Right renal pelvis (tissue), 4 donors: ENCODE data around the gene APOBEC3G. TPM values are rescaled to one million over a fixed set of nuclear protein-coding genes. Genes with fewer than 3 reads are reported as not detected.

Source experiments
- DNase-seq, 4 donors: peaks; one replicate each; pipeline ENCODE4 v3.0.0-alpha.2; 2013; ENCODE audit warnings: low read depth in 4 of 4, low spot score in 3 of 4, missing footprints in 1 of 4
- polyA plus RNA-seq, 4 donors: library from polyadenylated mRNA; unstranded; fragments of 120-200 nt; gene quantifications; one replicate each; pipeline ENCODE4 v1.2.1, GENCODE V29; 2013; ENCODE audit not compliant: insufficient read length in 4 of 4

The APOBEC3G gene
- polyA plus RNA-seq, 4 donors: 6.6 to 9.8 (median 8.1) TPM

GRCh38 chr22:39090426-39091064 lies 13.5 kb downstream of the APOBEC3G start:
- no peak for DNase-seq

GRCh38 chr22:39091126-39092081 lies 14.3 kb downstream of the APOBEC3G start:
- DNase-seq: no peak

DNA sequence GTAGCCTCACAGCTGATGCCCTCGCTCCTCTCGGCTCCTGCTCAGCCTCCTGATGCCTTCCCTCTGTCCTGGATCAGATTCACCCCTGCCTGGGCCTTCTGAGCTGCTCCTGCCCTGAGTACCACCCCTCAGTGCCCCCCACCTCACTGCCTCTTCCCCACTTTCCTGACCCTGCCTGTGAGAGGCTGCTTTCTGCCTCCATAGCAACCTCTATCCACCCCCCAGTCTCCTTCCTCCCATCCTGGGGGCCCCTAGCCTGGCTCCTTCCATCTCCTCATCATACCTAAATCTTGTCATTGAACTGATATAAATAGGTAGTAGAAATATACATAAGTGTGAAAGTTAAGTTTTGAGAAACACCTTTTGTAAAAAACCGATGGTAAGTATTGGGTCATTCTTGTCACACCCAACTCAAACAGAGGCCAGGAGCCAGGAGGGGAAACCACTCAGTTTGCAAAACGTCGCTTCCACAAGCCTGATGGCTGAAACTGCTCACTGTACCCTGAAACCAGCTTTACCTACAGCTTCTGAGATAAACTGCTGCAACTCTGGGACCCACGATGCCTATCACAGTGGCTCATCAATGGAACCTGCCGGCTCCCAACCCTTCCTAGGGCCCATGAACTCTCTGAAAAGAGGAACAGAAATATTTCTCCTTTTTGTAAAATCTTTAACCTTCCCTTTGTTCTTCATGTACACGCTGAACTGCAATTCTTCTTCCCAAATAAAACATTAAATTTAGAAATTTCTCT lies 15.2 kb downstream of the APOBEC3G start:
- no peak for DNase-seq

- no peak for DNase-seq
These were observed 17.8 kb downstream of the APOBEC3G start for GRCh38 chr22:39094717-39095389.

GRCh38 chr22:39095971-39096370 lies 18.9 kb downstream of the APOBEC3G start:
- DNase-seq: no peak

- DNase-seq: no peak
These were observed 20.3 kb downstream of the APOBEC3G start, which contains the start of gene APOBEC3H for GRCh38 chr22:39097098-39098020. Gene APOBEC3H (plus strand): TSS chr22:39097244. CDS start chr22:39100279, 3,035 bp downstream.

DNA sequence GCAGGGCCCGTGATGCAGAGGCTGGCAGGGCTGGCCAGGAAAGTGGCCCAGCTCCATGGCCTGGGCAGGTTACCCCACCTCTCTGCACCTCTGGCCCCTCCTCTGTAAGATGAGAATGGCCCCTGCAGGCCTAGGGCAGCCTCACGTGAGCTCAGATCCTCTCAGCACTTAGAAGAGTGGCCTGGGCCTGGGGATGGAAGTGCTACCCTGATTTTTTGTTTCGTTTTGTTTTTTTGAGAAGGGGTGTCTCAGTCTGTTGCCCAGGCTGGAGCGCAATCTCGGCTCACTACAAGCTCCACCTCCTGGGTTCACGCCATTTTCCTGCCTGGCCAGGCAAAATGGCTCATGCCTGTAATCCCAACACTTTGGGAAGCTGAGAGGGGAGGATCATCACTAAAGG lies 21.0 kb downstream of the APOBEC3G start:
- DNase-seq: no peak

- DNase-seq: no peak
These were observed 21.5 kb downstream of the APOBEC3G start for GRCh38 chr22:39098576-39098975.

DNA sequence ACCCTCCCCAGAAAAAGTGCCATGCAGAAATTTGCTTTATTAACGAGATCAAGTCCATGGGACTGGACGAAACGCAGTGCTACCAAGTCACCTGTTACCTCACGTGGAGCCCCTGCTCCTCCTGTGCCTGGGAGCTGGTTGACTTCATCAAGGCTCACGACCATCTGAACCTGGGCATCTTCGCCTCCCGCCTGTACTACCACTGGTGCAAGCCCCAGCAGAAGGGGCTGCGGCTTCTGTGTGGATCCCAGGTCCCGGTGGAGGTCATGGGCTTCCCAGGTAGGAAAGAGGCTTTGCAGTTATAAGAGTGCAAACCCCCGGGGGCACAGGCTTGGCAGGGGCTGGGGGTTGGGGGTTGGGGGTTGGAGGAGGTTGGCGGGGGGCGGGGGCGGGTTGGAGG lies 24.2 kb downstream of the APOBEC3G start:
- DNase-seq: no peak

DNA sequence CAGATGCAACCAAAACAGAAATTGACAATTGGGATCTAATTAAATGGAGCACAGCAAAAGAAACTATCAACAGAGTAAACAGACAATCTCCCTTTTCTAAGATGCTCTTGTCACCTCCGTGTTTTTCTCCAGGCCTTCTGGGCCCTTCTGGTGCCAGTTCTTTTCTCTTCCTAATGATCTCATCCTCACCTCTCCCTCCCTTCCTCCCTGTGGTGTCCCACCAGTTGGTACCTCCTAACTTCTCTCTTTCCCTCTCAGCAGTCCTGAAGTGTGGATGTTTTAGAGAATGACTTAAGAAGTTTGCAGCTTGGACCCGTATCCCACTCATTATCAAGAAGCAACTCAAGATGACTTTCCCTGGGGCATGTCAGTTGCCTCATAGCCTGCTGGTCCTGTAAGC lies 26.4 kb downstream of the APOBEC3G start:
- no peak for DNase-seq

DNA sequence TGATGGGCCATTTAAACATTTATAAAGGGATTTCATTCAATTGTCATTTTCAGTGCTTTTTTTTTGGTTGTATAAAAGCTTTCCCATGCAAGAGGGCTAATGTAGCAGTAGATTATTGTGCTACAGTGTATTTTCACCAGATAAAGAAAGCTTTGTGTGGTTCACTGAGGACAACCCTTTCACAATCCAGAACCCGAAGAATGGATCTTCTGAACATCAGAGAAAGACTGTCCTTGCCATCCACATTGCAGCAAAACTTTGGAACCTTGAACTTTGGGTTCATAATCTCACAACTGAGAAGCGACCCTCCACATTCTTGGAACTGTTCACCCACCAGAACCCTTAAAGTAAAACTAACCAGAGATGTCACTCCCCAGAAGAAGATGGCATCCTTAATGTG lies 29.3 kb downstream of the APOBEC3G start:
- no peak for DNase-seq

DNA sequence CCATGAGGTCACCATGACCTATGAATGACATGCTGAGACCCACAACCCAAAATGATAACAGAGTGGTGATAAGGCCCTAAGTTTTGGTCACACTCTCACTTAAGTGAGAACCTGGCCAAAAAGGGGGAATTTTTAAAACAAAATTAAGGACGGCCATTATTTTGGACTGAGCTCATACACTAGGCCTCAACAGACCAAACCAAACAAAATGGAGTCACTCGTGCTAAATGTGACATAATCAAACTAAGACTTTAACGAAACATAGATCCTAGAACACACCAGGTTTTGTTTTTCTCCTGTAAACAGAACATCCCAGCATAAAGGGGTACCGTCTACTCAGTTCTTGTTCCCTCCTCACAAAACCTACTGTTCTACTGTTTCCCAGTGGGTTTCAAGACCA lies 31.4 kb downstream of the APOBEC3G start:
- no peak for DNase-seq

- DNase-seq: no peak
These were observed 32.3 kb downstream of the APOBEC3G start for GRCh38 chr22:39109361-39109760.

DNA sequence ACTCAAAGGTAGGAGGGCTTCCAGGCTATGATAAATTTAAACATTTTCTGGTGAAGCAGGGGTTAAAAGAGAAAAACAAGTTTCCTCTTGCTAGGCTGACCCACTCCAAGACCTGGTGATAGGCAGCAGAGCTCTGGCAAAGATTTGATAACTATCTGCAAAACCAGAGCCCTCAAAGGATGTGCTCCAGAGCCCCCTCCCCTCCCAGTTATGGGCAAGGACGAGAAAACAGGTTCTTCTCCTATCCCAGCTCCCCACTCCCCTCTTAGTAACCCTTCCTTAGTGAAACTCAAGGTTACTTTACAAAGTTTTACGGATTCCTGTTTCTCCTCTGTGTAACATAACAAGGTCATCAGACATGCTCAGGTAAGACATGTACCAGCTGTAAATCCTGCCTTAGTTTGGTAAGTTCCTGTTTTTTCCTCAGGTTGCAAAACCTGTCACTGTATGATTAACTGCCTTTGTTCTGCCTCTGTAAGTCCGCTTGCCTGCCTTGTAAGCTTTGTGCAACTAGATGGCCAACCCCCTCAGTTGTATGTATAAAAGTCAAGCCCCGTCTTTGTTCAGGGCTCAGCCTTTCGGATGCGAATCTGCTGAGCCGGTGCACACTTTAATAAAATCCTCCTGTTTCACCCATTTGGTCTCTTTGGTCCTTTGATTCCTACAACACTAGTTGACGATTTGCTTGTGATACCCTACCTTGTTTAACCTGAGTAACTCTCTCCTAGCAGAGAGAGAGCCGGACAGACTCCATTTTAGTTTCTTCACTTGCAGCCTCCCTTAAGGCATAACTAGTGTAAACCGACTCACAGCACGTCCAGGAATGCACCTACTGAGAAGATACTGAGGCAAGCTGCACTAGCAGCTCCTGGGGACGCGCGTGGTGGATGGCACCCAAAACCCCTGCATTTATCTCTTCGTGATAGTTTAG lies 33.8 kb downstream of the APOBEC3G start:
- DNase-seq: peak in 1 of 4 donors; percentile 41

DNA sequence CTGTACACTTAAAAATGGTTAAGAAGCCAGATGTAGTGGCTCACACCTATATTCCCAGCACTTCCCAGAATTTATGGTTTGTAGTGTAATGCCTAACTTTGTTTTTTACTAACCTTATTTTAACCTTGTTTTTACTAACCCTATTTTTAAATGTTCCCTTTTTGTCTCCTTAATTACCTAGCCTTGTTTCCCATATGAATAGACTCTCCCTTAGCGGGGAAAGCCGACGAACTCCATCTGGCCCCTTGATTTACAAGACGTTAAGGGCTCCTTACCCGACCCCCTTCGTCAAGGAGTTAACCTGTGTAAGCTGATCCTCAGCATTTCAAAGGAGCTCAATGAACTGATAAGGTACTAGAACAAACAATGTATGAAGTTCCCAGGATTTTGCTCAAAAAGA lies 37.0 kb downstream of the APOBEC3G start:
- peak in 1 of 4 donors; percentile 43 for DNase-seq

DNA sequence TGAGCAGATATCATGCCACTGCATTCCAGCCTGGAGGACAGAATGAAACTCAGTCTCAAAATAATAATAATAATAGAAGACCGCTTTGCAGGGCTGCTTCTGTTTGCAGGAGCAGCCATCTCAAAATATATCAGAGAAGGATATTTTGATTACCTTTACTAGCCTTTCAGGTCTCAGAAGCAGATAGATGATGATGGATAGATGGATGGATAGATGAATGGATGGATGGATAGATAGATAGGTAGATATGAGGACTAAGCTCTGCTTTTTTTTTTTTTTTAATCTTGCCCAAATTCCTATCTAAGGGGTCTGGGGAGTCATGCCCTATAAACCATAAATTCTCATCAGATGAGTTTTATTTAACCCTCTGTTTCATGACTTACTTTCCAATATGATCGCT lies 38.5 kb downstream of the APOBEC3G start:
- DNase-seq: no peak

DNA sequence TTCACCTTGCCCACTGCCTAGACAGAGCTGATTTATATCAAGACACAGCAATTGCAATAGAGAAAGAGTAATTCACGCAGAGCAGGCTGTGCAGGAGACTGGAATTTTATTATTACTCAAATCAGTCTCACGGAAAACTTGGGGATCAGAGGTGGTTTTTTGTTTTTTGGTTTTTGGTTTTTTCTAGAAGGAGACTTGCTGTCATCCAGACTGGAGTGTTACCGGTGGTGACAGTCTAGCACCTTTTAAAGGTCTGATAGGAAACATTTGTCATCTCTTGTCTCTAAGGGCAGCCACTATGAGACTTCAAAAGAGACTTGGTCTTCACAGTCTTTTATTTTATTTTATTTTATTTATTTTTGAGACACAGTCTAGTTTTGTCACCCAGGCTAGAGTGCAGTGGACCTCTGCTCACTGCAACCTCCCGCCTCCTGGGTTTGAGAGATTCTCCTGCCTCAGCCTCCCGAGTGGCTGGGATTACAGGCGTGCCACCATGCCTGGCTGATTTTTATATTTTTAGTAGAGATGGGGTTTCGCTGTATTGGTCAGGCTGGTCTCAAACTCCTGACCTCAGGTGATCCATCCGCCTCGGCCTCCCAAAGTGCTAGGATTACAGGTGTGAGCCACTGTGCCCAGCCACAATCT lies 39.0 kb downstream of the APOBEC3G start:
- DNase-seq: no peak
